Stimulated activated CD8-positive, alpha-beta memory T cell treated with anti-CD3 and anti-CD28 coated beads, Interleukin-7, amount 100 ng/mL, for 48 hours (primary cell): Measurements from ENCODE around the gene GUCY1A1.
"Not testable (repeated sequence)": the region's sequence is repeated elsewhere in the genome, so short reads cannot be mapped to it uniquely, and the experiment has no call there.

ENCODE experiments used
- DNase-seq, 2 donors: peaks; one replicate each; pipeline ENCODE4 v3.0.0-alpha.2; 2020; ENCODE audit warnings: low read depth in 1 of 2; ENCODE audit errors: extremely low read depth in 1 of 2

Gene GUCY1A1, protein sequence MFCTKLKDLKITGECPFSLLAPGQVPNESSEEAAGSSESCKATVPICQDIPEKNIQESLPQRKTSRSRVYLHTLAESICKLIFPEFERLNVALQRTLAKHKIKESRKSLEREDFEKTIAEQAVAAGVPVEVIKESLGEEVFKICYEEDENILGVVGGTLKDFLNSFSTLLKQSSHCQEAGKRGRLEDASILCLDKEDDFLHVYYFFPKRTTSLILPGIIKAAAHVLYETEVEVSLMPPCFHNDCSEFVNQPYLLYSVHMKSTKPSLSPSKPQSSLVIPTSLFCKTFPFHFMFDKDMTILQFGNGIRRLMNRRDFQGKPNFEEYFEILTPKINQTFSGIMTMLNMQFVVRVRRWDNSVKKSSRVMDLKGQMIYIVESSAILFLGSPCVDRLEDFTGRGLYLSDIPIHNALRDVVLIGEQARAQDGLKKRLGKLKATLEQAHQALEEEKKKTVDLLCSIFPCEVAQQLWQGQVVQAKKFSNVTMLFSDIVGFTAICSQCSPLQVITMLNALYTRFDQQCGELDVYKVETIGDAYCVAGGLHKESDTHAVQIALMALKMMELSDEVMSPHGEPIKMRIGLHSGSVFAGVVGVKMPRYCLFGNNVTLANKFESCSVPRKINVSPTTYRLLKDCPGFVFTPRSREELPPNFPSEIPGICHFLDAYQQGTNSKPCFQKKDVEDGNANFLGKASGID

GRCh38 chr4:155666344-155667221 is at the start of gene GUCY1A1:
Gene GUCY1A1 (plus strand): TSS chr4:155666848. CDS start chr4:155696868, 30,020 bp downstream.
- DNase-seq: no peak

DNA sequence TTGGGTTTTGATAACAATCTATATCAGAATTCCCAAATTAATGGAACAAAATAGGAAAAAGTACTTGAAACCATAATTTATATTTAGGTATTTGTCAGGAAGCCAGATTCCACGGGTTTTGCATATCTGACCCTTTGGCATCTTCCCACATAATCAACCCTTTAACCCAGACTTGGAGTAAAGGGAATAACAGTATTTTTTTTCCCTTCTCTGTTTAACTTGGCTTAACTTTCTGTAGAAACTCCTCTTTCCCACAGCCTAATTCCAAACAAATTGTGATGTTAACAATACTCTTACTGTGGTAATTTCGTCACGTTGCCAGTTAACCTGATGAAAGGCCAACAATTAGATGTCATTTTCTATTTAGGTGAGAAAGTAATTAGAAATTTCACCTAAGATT is 49.4 kb upstream of the GUCY1A1 start:
- DNase-seq: no peak

- DNase-seq: no peak
Observed at GRCh38 chr4:155618183-155618838, 48.3 kb upstream of the GUCY1A1 start.

- DNase-seq: no peak
Observed at GRCh38 chr4:155620637-155621036, 46.0 kb upstream of the GUCY1A1 start.

DNA sequence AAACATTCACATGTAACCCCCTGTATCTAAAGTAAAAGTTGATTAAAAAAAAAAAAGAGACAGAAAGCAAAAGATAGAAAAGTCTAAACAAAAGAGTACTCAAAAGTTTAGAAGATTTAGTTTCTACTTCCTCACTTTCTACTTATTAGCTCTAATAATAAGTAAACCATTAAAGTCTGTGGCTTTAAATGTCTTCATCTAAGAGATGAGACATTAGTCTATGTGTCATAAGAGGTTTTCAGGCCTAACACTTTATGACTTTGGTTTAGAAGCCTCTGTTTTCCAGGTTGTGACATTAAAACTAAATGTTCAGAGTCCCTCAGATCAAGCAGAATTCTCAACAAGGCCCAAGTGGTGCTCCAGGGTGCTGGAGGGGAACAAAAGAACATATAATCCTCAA is 42.2 kb upstream of the GUCY1A1 start:
- DNase-seq: no peak

- no peak for DNase-seq
Observed at GRCh38 chr4:155626561-155626960, 40.1 kb upstream of the GUCY1A1 start.

GRCh38 chr4:155629183-155629825 is 37.3 kb upstream of the GUCY1A1 start:
- DNase-seq: no peak

DNA sequence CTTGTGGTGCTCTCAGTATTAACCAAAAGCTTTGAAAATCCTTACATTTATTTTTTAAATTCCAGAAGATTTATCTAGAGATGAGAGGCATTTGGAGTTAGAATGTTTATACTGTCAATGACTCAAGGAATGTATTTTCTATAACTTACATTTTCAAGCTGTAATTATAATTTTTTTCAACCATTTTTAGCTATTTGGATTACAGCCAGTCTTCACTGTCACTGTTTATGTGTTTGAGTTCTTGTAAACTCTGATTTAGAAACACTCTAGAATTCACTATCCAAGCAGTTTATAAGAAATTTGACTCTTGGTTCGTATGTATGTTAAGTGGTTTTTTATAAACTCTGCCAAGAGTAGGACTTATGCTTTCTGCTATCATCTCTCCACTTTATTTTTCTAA is 36.7 kb upstream of the GUCY1A1 start:
- DNase-seq: no peak

DNA sequence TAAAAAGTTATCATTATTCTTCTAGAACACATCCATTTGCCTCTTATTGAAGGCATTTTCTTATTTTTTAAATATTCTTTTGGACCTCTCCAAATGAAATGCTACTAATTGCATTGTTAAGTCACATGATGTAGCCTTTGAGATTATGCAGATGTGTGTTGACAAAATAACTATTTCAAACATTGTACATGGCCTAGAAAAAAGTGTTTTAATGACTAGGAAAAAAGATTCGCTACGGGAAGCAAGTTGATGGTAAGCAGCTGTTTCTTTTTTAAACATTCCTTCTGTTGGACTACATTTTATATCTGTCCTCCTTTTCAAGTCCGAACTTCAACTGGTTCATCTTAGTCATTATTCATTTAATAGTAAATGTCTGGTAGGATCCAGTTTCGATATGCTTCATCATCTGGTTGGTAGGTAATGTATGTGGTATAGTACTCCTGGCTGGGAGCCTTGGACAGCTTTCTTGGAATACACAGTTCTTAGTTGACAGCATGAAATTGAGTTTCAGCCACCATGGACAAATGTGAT is 34.3 kb upstream of the GUCY1A1 start:
- no peak for DNase-seq

DNA sequence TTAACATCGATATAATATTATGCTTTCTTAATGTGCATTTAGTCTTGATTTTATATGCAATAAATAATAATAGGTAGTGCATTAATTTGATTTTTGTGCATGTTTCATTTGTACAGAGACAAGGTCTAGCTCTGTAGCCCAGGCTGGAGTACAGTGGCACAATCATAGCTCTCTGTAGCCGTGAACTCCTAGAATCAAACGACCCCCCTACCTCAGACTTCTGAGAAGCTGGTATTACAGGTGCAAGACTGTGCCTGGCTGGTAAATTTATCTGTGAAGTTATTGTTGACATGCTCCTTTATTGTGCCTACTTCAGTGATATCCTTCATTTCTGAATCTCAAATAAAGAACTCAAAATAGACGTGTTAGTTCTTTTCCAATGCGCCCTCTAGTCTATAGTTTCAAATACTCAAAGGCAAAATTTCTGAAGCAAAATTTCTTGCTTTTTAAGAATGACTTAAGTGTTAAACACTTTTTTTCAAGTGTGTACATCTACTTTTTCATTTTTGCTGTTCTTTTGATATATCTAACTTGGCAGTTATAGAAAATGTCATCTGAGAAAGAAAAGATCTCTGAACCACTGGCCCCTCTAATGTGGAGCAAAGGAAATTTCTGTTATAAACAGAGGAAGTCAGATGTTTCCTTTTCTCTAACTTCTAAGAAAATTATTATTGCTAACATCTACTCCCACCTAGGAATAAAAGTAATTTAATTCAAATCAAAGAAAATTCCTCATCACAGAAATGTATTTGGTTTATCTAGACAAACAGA is 28.3 kb upstream of the GUCY1A1 start:
- no peak for DNase-seq

DNA sequence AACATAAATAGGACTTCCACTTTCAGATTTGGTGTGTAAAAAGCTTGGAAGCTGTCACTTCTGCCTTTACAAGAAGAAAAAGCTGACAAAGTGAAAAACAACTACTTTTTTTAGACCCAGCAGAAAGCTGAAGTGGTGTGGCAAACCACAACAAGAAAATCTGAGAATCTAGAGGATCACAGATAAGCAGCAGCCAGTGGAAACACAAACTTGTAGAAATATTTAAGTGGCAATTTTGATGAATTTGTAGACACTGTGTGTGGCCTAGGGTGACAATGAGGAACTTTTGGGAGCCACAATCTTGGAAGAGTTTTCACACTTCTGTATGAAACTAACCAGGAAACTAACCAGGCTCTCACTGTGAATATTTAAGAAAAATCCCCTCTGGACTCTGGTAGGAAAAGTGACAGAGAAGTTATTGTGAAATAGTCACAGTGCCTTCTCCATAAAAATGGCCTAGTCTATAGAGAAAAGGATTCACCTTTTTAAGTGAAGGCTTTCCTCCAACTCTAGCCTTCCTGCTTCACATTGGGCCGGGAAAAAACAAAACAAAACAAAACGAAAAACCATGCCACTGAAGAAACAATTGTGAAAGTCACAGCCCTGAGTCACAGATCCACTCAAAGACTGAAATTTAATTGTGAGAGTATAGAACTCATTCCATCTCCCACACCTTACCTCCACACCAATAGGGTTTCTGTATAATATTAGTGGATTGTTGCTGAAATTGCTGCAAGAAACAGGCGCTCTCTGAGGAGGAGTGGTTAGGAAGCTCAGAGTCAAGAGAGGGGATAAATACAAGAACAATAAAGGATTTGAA is 26.7 kb upstream of the GUCY1A1 start:
- DNase-seq: no peak

GRCh38 chr4:155640751-155641150 is 25.9 kb upstream of the GUCY1A1 start:
- DNase-seq: no peak

DNA sequence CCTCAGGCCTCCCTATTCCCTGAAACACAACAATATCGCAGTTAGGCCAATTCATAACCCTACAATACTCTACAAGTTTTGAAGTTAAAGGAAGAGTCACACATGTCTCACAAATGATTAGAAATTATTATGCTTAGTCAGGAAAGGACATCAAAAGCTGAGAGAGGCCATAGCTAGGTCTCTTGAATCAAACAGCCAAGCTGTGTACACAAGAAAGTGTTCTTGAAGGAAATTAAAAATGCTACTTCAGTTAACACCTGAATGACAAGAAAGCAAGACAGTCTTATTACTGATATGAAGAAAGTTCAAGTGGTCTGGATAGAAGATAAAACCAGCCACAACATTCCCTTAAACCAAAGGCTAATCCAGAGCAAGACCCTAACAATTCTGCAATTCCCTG is 23.6 kb upstream of the GUCY1A1 start:
- no peak for DNase-seq

DNA sequence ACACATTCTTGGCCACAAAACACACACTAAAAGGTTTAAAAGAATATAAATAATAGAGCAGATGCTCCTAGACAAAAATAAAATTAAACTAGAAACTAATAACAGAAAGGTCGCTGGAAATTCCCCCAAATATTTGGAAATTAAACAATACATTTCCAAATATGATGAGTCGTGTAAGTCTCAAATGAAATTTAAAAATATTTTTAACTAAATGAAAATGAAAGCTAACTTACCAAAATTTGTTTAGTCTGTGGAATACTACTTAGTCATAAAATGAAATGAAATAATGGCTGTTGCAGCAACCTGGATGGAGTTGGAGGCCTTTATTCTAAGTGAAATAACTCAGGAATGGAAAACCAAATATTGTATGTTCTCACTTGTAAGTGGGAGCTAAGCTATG is 20.6 kb upstream of the GUCY1A1 start:
- DNase-seq: no peak

DNA sequence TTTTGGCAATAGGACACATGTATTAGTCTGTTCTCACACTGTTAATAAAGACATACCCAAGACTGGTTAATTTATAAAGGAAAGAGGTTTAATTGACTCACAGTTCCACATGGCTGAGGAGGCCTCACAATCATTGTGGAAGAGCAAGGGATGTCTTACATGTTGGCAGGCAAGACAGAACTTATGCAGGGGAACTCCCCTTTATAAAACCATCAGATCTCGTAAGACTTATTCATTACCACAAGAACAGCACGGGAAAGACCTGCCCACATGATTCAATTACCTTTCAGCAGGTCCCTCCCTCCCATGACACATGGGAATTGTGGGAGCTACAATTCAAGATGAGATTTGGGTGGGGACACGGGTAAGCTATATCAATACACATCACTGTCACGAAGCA is 15.9 kb upstream of the GUCY1A1 start:
- not testable (repeated sequence) for DNase-seq

DNA sequence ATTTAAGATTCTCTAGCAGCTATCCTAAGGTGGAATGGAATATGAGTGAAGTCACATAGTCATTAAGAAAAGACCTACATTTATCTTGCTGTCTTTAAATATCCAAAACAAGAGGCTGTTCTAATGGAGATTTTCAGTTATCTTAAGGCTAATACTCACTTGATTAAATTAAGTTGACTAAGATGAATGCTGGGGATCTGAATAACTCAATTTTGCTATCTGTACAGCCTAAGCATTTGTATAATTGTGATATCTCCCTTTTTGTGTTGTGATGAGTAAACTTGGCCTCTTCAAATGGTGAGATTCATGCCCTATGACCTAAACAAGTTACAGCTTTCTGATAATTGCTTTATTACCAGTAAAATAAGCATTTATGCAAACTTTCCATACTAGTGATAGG is 13.6 kb upstream of the GUCY1A1 start:
- no peak for DNase-seq

- DNase-seq: no peak
Observed at GRCh38 chr4:155656025-155656424, 10.6 kb upstream of the GUCY1A1 start.

DNA sequence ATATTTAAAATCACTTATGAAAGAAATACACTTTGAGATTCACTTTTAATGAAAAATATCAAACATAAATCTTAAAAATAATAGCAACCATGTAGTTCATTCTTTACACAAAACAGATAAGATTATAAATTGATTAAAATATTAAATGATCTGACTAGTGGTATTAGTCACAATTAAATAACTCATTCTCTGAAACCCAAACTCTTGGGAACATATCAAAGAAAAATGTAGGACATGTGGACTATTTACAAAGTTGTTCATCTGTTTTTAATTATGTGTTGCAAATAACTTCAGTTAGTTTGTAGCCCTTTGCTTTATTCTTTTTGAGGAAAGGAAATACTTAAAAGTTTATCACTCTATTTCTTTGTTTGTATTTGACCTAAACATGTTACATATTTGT is 9.5 kb upstream of the GUCY1A1 start:
- DNase-seq: no peak
